Smooth muscle cell (in vitro differentiated cells): Measurements from ENCODE around the gene BEX5. TPM values are rescaled to one million over a fixed set of nuclear protein-coding genes. Genes with fewer than 3 reads are reported as not detected.

Experiments
- DNase-seq: peaks from one replicate; lab custom pipeline; 2025; ENCODE audit not compliant: unreplicated experiment; lab: John Stamatoyannopoulos, UW
- H2AFZ ChIP-seq: fragments of 200-600 bp; sonication (generic); 2 replicates; pipeline ENCODE4 v1.6.0; 2016; ENCODE audit warnings: antibody characterized with exemption, low read depth, mild to moderate bottlenecking
- H3F3A ChIP-seq: fragments of 200-600 bp; sonication (generic); 2 replicates; pipeline ENCODE4 v1.6.0; 2017; ENCODE audit warnings: antibody characterized with exemption, low read depth
- H3K27ac ChIP-seq: fragments of 200-600 bp; sonication (generic); 2 replicates; pipeline ENCODE4 v1.5.1; 2016; ENCODE audit warnings: low read depth, mild to moderate bottlenecking
- H3K27me3 ChIP-seq: fragments of 200-600 bp; sonication (generic); 2 replicates; pipeline ENCODE4 v1.6.1; 2016; ENCODE audit warnings: low read depth, mild to moderate bottlenecking
- H3K36me3 ChIP-seq: fragments of 200-600 bp; sonication (generic); 2 replicates; pipeline ENCODE4 v1.5.1; 2016; ENCODE audit warnings: low read depth
- H3K4me1 ChIP-seq: fragments of 200-600 bp; sonication (generic); 2 replicates; pipeline ENCODE4 v1.5.1; 2016; ENCODE audit warnings: low read depth
- H3K4me2 ChIP-seq: fragments of 200-600 bp; sonication (generic); 2 replicates; pipeline ENCODE4 v1.6.0; 2016; ENCODE audit warnings: mild to moderate bottlenecking
- H3K4me3 ChIP-seq: fragments of 200-600 bp; sonication (generic); 2 replicates; pipeline ENCODE4 v1.5.1; 2016; ENCODE audit warnings: mild to moderate bottlenecking
- H3K79me2 ChIP-seq: fragments of 200-600 bp; sonication (generic); 2 replicates; pipeline ENCODE4 v1.6.0; 2016; ENCODE audit warnings: low read depth, mild to moderate bottlenecking
- H3K9ac ChIP-seq: fragments of 200-600 bp; sonication (generic); 2 replicates; pipeline ENCODE4 v1.6.0; 2016; ENCODE audit warnings: low read depth
- H3K9me3 ChIP-seq: fragments of 200-600 bp; sonication (generic); replicated peaks from 2 replicates; pipeline ENCODE4 v1.5.1; 2016; ENCODE audit warnings: low read depth
- H4K20me1 ChIP-seq: fragments of 200-600 bp; sonication (generic); 2 replicates; pipeline ENCODE4 v1.6.0; 2016; ENCODE audit warnings: low read depth
- CTCF ChIP-seq: fragments of 200-600 bp; sonication (generic); IDR thresholded peaks from 2 replicates; pipeline ENCODE4 v1.5.1; 2017; ENCODE audit warnings: borderline replicate concordance, mild to moderate bottlenecking, antibody characterized with exemption; ENCODE audit not compliant: insufficient read depth, poor library complexity, severe bottlenecking
- WGBS: methylation state at CpG from one replicate; pipeline ENCODE4 v1.1.7; 2016; ENCODE audit warnings: low lambda C conversion rate; 5-methylcytosine and 5-hydroxymethylcytosine counted together
- polyA plus RNA-seq: library from polyadenylated mRNA; unstranded; fragments of >200 nt; fragmentation: Nextera tagmentation; extraction: Ambion mirVana; gene quantifications from 2 replicates; pipeline ENCODE4 v1.2.1, GENCODE V29; 2016
- total RNA-seq: library from RNA; depleted of rRNA; stranded (reverse); fragments of >200 nt; gene quantifications from 2 replicates; pipeline ENCODE4 v1.2.3, GENCODE V29; 2014

BEX5 gene
- 1.2 TPM in 1 of 2 replicates, not detected in the other for total RNA-seq
- polyA plus RNA-seq, result 0.28 TPM in 1 of 2 replicates, not detected in the other

GRCh38 chrX:102155806-102156179, at the start of gene BEX5:
TSS of gene BEX5 (minus strand) at chrX:102155977. CDS start at chrX:102154265, 1,712 bp downstream.
- no peak within 1 kb of the TSS for H3K9ac ChIP-seq
- peak within 1 kb of the TSS; percentile 30 for H3K4me3 ChIP-seq
- no peak within 1 kb of the TSS for H2AFZ ChIP-seq
- no peaks in the 10 kb centered on the region for H3K4me1 ChIP-seq
- H3F3A ChIP-seq, result no peaks in the 10 kb centered on the region
- no peaks in the 10 kb centered on the region for H3K27me3 ChIP-seq
- WGBS, result 58% methylated on average over 15 of the region's 15 CpGs
- no peaks in the 10 kb centered on the region for H4K20me1 ChIP-seq
- no peaks in the 10 kb centered on the region for H3K36me3 ChIP-seq
- TF ChIP-seq CTCF, result no peak
- no peaks in the 10 kb centered on the region for H3K79me2 ChIP-seq
- no peaks in the 10 kb centered on the region for H3K9me3 ChIP-seq
- peak within 1 kb of the TSS; percentile 51 for H3K4me2 ChIP-seq
- H3K27ac ChIP-seq, result no peak within 1 kb of the TSS
- no peak for DNase-seq

- WGBS, result 64% methylated on average over 7 of the region's 7 CpGs
- H4K20me1 ChIP-seq, result no peaks in the 10 kb centered on the region
Observed at GRCh38 chrX:102185967-102186720, 30.4 kb upstream of the BEX5 start.

GRCh38 chrX:102154900-102155805, 624 bp downstream of the BEX5 start:
- H2AFZ ChIP-seq, result no peak overlapping the region
- H3K36me3 ChIP-seq, result no peaks in the 10 kb centered on the region
- H3K27ac ChIP-seq, result no peak overlapping the region
- no peaks in the 10 kb centered on the region for H3K27me3 ChIP-seq
- no peak for DNase-seq
- peak overlapping the region; percentile 30 for H3K4me3 ChIP-seq
- H4K20me1 ChIP-seq, result no peaks in the 10 kb centered on the region
- no peaks in the 10 kb centered on the region for H3K9me3 ChIP-seq
- H3F3A ChIP-seq, result no peaks in the 10 kb centered on the region
- WGBS, result 70% methylated on average over 32 of the region's 32 CpGs
- H3K4me2 ChIP-seq, result peak overlapping the region; percentile 51
- H3K79me2 ChIP-seq, result no peaks in the 10 kb centered on the region
- no peak for TF ChIP-seq CTCF
- H3K9ac ChIP-seq, result no peak overlapping the region
- no peaks in the 10 kb centered on the region for H3K4me1 ChIP-seq

More at GRCh38 chrX:102185967-102186720, 30.4 kb upstream of the BEX5 start:
- Histone ChIP-seq H3K4me2 (no peak overlapping the region), H3K27ac (no peak overlapping the region), H2AFZ (no peak overlapping the region), H3K9me3 (no peaks in the 10 kb centered on the region), H3K9ac (no peak overlapping the region), H3K4me3 (no peak overlapping the region), H3K27me3 (no peaks in the 10 kb centered on the region), H3K79me2 (no peaks in the 10 kb centered on the region), H3K4me1 (no peaks in the 10 kb centered on the region), H3F3A (no peaks in the 10 kb centered on the region), H3K36me3 (no peaks in the 10 kb centered on the region)
- no peak for DNase-seq
- no peak for TF ChIP-seq CTCF
